Renal cortical epithelial cell (primary cell): Measurements from ENCODE around the gene TMA7. TPM values are rescaled to one million over a fixed set of nuclear protein-coding genes. Genes with fewer than 3 reads are reported as not detected.
"Not testable (repeated sequence)": the region's sequence is repeated elsewhere in the genome, so short reads cannot be mapped to it uniquely, and the experiment has no call there.

Source experiments
- DNase-seq: peaks from one replicate; pipeline ENCODE4 v3.0.0-alpha.2; 2011; ENCODE audit warnings: low read depth
- total RNA-seq: library from RNA; depleted of rRNA; stranded (reverse); fragments of >200 nt; gene quantifications from 2 replicates; pipeline ENCODE4 v1.2.3, GENCODE V29; 2014

The TMA7 gene
- total RNA-seq, result 201 and 228 TPM in 2 replicates

GRCh38 chr3:48439820-48440589 is at the start of gene TMA7, which contains the start of gene CCDC51:
TSS of gene TMA7 (plus strand) at chr3:48440257. CDS start at chr3:48440297, 40 bp downstream.
TSS of gene CCDC51 (minus strand) at chr3:48440119. CDS start at chr3:48435128, 4,991 bp downstream.
- DNase-seq, result peak; percentile 92

GRCh38 chr3:48394391-48394790 is 45.7 kb upstream of the TMA7 start:
- no peak for DNase-seq

GRCh38 chr3:48395714-48396113 is 44.3 kb upstream of the TMA7 start:
- DNase-seq, result no peak

GRCh38 chr3:48397767-48398681 is 42.0 kb upstream of the TMA7 start:
- DNase-seq, result no peak

GRCh38 chr3:48398701-48399386 is 41.2 kb upstream of the TMA7 start:
- no peak for DNase-seq

- peak; percentile 6 for DNase-seq
Measured at GRCh38 chr3:48399387-48400172, 40.5 kb upstream of the TMA7 start.

- DNase-seq, result peak; percentile 62
Measured at GRCh38 chr3:48400824-48401433, 39.1 kb upstream of the TMA7 start.

- DNase-seq, result not testable (repeated sequence)
Measured at GRCh38 chr3:48401434-48401901, 38.6 kb upstream of the TMA7 start.

- peak; percentile 90 for DNase-seq
Measured at GRCh38 chr3:48402281-48402732, 37.8 kb upstream of the TMA7 start.

GRCh38 chr3:48402907-48403306 is 37.1 kb upstream of the TMA7 start:
- DNase-seq, result no peak

GRCh38 chr3:48403533-48404439 is 36.3 kb upstream of the TMA7 start:
- no peak for DNase-seq

- no peak for DNase-seq
Measured at GRCh38 chr3:48404440-48405342, 35.4 kb upstream of the TMA7 start.

GRCh38 chr3:48405343-48405881 is 34.6 kb upstream of the TMA7 start:
- DNase-seq, result no peak

GRCh38 chr3:48405971-48406370 is 34.1 kb upstream of the TMA7 start:
- no peak for DNase-seq

- no peak for DNase-seq
Measured at GRCh38 chr3:48406443-48407431, 33.3 kb upstream of the TMA7 start.

- DNase-seq, result no peak
Measured at GRCh38 chr3:48407542-48408099, 32.4 kb upstream of the TMA7 start.
